HEK293 (cell line): Measurements from ENCODE around the gene PKD2L1.

Experiments used
- CTCF ChIA-PET: fragments of 350-600 bp; formaldehyde crosslinking; extraction: SDS; loops from one replicate; lab custom pipeline; 2021; ENCODE audit warnings: antibody characterized with exemption; lab: Yijun Ruan, JAX
- POLR2A ChIA-PET: fragments of 300-600 bp; formaldehyde crosslinking; extraction: SDS; loops from one replicate; lab custom pipeline; 2020; ENCODE audit warnings: antibody characterized with exemption, inconsistent platforms; lab: Yijun Ruan, JAX
- H3K27ac ChIP-seq: fragments of 200-500 bp; sonication (Bioruptor generic); 2 replicates; pipeline ENCODE4 v1.5.1; 2014; ENCODE audit warnings: low read depth, low read length, control low read depth, inconsistent platforms; ENCODE audit errors: extremely low read depth
- H3K36me3 ChIP-seq, 2 experiments: fragments of 200-500 bp in 1 of 2; sonication (Bioruptor generic) in 1 of 2; 1 replicate in 1 of 2; 2 replicates in 1 of 2; pipeline ENCODE4 v1.5.1; 2014 to 2017; ENCODE audit warnings: inconsistent platforms in 2 of 2, low read length in 2 of 2; ENCODE audit not compliant: control insufficient read depth in 2 of 2, insufficient read depth in 1 of 2
- H3K4me1 ChIP-seq: fragments of 200-500 bp; sonication (Bioruptor generic); 2 replicates; pipeline ENCODE4 v1.5.1; 2014; ENCODE audit warnings: mild to moderate bottlenecking, low read length, inconsistent platforms; ENCODE audit not compliant: control insufficient read depth, insufficient read depth
- H3K4me3 ChIP-seq: 2 replicates; pipeline ENCODE4 v1.5.1; 2011; ENCODE audit warnings: low read depth, mild to moderate bottlenecking, control low read depth, low read length, moderate library complexity
- H3K9me3 ChIP-seq: fragments of 200-500 bp; sonication (Bioruptor generic); 2 replicates; pipeline ENCODE4 v1.5.1; 2014; ENCODE audit warnings: low read depth, low read length, inconsistent platforms; ENCODE audit not compliant: control insufficient read depth, insufficient read depth
- GFI1B ChIP-seq: fragments of 450-650 bp; formaldehyde crosslinking; IDR thresholded peaks from 2 replicates; pipeline ENCODE4 v1.5.1; 2016; ENCODE audit warnings: missing biosample characterization, missing genetic modification characterization
- HOXD13 ChIP-seq: sonication (generic); formaldehyde crosslinking; IDR thresholded peaks from 2 replicates; pipeline ENCODE4 v1.8.0; 2022; ENCODE audit warnings: missing genetic modification reagents, borderline replicate concordance
- PBX3 ChIP-seq: sonication (generic); formaldehyde crosslinking; IDR thresholded peaks from 2 replicates; pipeline ENCODE4 v1.8.1; 2022; ENCODE audit warnings: mild to moderate bottlenecking, moderate library complexity, missing genetic modification reagents
- SETDB1 ChIP-seq: IDR thresholded peaks from one replicate; pipeline ENCODE4 v1.6.1; 2017; ENCODE audit warnings: mild to moderate bottlenecking, low read length, moderate library complexity, mixed read lengths; ENCODE audit not compliant: insufficient read length
- SP2 ChIP-seq: fragments of 450-650 bp; formaldehyde crosslinking; IDR thresholded peaks from 2 replicates; pipeline ENCODE4 v1.5.1; 2016; ENCODE audit warnings: missing biosample characterization, missing genetic modification characterization
- ZBTB20 ChIP-seq: fragments of 450-650 bp; formaldehyde crosslinking; IDR thresholded peaks from 2 replicates; pipeline ENCODE4 v1.5.1; 2016; ENCODE audit warnings: missing biosample characterization, missing genetic modification characterization
- ZBTB48 ChIP-seq: fragments of 450-650 bp; formaldehyde crosslinking; IDR thresholded peaks from 2 replicates; pipeline ENCODE4 v1.5.1; 2016; ENCODE audit warnings: missing biosample characterization, missing genetic modification characterization
- ZBTB6 ChIP-seq: fragments of 450-650 bp; formaldehyde crosslinking; IDR thresholded peaks from 2 replicates; pipeline ENCODE4 v1.5.1; 2017; ENCODE audit warnings: missing biosample characterization, missing genetic modification characterization
- ZNF140 ChIP-seq: fragments of 450-650 bp; formaldehyde crosslinking; IDR thresholded peaks from 2 replicates; pipeline ENCODE4 v1.5.1; 2016; ENCODE audit warnings: missing biosample characterization, missing genetic modification characterization
- ZNF16 ChIP-seq: fragments of 450-650 bp; formaldehyde crosslinking; IDR thresholded peaks from 2 replicates; pipeline ENCODE4 v1.5.1; 2016; ENCODE audit warnings: low read depth, missing biosample characterization, missing genetic modification characterization
- ZNF202 ChIP-seq: fragments of 450-650 bp; formaldehyde crosslinking; IDR thresholded peaks from 2 replicates; pipeline ENCODE4 v1.5.1; 2016; ENCODE audit warnings: missing biosample characterization, missing genetic modification characterization, borderline replicate concordance
- ZNF280D ChIP-seq: fragments of 450-650 bp; formaldehyde crosslinking; IDR thresholded peaks from 2 replicates; pipeline ENCODE4 v1.5.1; 2016; ENCODE audit warnings: missing biosample characterization, missing genetic modification characterization
- ZNF335 ChIP-seq: fragments of 450-650 bp; formaldehyde crosslinking; conservative IDR thresholded peaks from 2 replicates; pipeline ENCODE4 v1.5.1; 2016; ENCODE audit warnings: missing biosample characterization, missing genetic modification characterization
- ZNF398 ChIP-seq: fragments of 450-650 bp; formaldehyde crosslinking; IDR thresholded peaks from 2 replicates; pipeline ENCODE4 v1.5.1; 2017; ENCODE audit warnings: missing biosample characterization, missing genetic modification characterization
- ZNF518A ChIP-seq: fragments of 450-650 bp; formaldehyde crosslinking; conservative IDR thresholded peaks from 2 replicates; pipeline ENCODE4 v1.5.1; 2016; ENCODE audit warnings: low read depth, missing biosample characterization, missing genetic modification characterization
- ZNF555 ChIP-seq: fragments of 450-650 bp; formaldehyde crosslinking; conservative IDR thresholded peaks from 2 replicates; pipeline ENCODE4 v1.5.1; 2017; ENCODE audit warnings: missing biosample characterization, mild to moderate bottlenecking, missing genetic modification characterization, inconsistent platforms
- ZNF571 ChIP-seq: fragments of 450-650 bp; formaldehyde crosslinking; IDR thresholded peaks from 2 replicates; pipeline ENCODE4 v1.5.0; 2017; ENCODE audit warnings: missing biosample characterization, missing genetic modification characterization
- ZNF629 ChIP-seq: fragments of 450-650 bp; formaldehyde crosslinking; IDR thresholded peaks from 2 replicates; pipeline ENCODE4 v1.5.1; 2017; ENCODE audit warnings: missing biosample characterization, missing genetic modification characterization
- ZNF660 ChIP-seq: fragments of 450-650 bp; IDR thresholded peaks from 2 replicates; pipeline ENCODE4 v1.5.1; 2018; ENCODE audit warnings: missing biosample characterization, mild to moderate bottlenecking, missing genetic modification characterization
- ZNF701 ChIP-seq: fragments of 450-650 bp; formaldehyde crosslinking; IDR thresholded peaks from 2 replicates; pipeline ENCODE4 v1.5.1; 2016; ENCODE audit warnings: missing biosample characterization, missing genetic modification characterization
- ZNF777 ChIP-seq: fragments of 450-650 bp; formaldehyde crosslinking; IDR thresholded peaks from 2 replicates; pipeline ENCODE4 v1.5.1; 2017; ENCODE audit warnings: missing biosample characterization, missing genetic modification characterization, borderline replicate concordance
- ZNF792 ChIP-seq: fragments of 450-650 bp; formaldehyde crosslinking; IDR thresholded peaks from 2 replicates; pipeline ENCODE4 v1.5.1; 2016; ENCODE audit warnings: missing biosample characterization, missing genetic modification characterization

PKD2L1 gene

GRCh38 chr10:100344241-100344788, 14.3 kb upstream of the PKD2L1 start:
- Histone ChIP-seq H3K27ac (no peak overlapping the region), H3K9me3 (no peaks in the 10 kb centered on the region), H3K4me1 (peaks cover 8% of the 10 kb centered on the region), H3K4me3 (no peak overlapping the region), H3K36me3 (peaks cover 0 to 11% of the 10 kb centered on the region in 2 experiments; a peak in 1 of 3 replicates)
- TF ChIP-seq PBX3 (CRISPR knock-in tag) (no peak), HOXD13 (CRISPR knock-in tag) (no peak), ZNF280D (tag by site-specific recombination) (no peak), ZNF140 (tag by site-specific recombination) (peak; percentile 97), ZNF16 (tag by site-specific recombination) (no peak), SETDB1 (no peak)
- POLR2A ChIA-PET: interaction anchor here (0.7 to 2.6 kb wide), 3 partner anchors 29 to 48 kb away, joined by 3 to 9 read pairs (median 3); no protein-coding TSS in a partner anchor
- CTCF ChIA-PET: interaction anchor here (0.7 to 20.2 kb wide), 6 partner anchors 29 to 174 kb away, joined by 3 to 342 read pairs (median 14); partner anchors contain the start of gene SEC31B

- CTCF ChIA-PET: interaction anchor here (0.6 to 20.2 kb wide), 17 partner anchors 9 to 813 kb away, joined by 3 to 342 read pairs (median 5); no protein-coding TSS in a partner anchor
- H3K27ac ChIP-seq: no peak overlapping the region
- POLR2A ChIA-PET: interaction anchor here (0.6 to 2.6 kb wide), 2 partner anchors 31 to 48 kb away, joined by 3 to 9 read pairs; no protein-coding TSS in a partner anchor
- no peaks in the 10 kb centered on the region for H3K36me3 ChIP-seq
- TF ChIP-seq SP2 (tag by site-specific recombination): no peak
- no peak for TF ChIP-seq GFI1B (tag by site-specific recombination)
- peak; percentile 91 for TF ChIP-seq ZBTB6 (tag by site-specific recombination)
- no peak for TF ChIP-seq ZNF571 (tag by site-specific recombination)
- no peak for TF ChIP-seq ZBTB48 (tag by site-specific recombination)
- no peak for TF ChIP-seq ZNF629
- no peak for TF ChIP-seq ZNF398 (tag by site-specific recombination)
- 0 out of 2 replicates have a peak, but pooled peaks have one; percentile 28 for TF ChIP-seq ZBTB20 (tag by site-specific recombination)
- TF ChIP-seq ZNF792 (tag by site-specific recombination): no peak
- TF ChIP-seq ZNF660 (tag by site-specific recombination): no peak
- TF ChIP-seq ZNF518A (tag by site-specific recombination): no peak
- no peak for TF ChIP-seq ZNF202 (tag by site-specific recombination)
- no peak for TF ChIP-seq ZNF701 (tag by site-specific recombination)
- no peak for TF ChIP-seq ZNF555 (tag by site-specific recombination)
- no peak for TF ChIP-seq ZNF777 (tag by site-specific recombination)
- TF ChIP-seq ZNF335 (tag by site-specific recombination): 0 out of 2 replicates have a peak, but pooled peaks have one; percentile 11
- no peak overlapping the region for H3K4me3 ChIP-seq
- H3K9me3 ChIP-seq: no peaks in the 10 kb centered on the region
- 0 out of 2 replicates have a peak, but pooled peaks cover 3% of the 10 kb centered on the region for H3K4me1 ChIP-seq
Measured at GRCh38 chr10:100342627-100342972, 12.6 kb upstream of the PKD2L1 start.
